AG04450 (cell line): ENCODE measurements around the gene SNCB. TPM values are rescaled to one million over a fixed set of nuclear protein-coding genes. Genes with fewer than 3 reads are reported as not detected.

Experiments
- CTCF ChIA-PET: fragments of 300-600, 350-600 bp; formaldehyde crosslinking; extraction: SDS; loops from one replicate; lab custom pipeline; 2022; ENCODE audit warnings: antibody characterized with exemption, inconsistent platforms; lab: Charles Lee
- POLR2A ChIA-PET: fragments of 350-600 bp; formaldehyde crosslinking; extraction: SDS; loops from one replicate; lab custom pipeline; 2021; ENCODE audit warnings: antibody characterized with exemption, inconsistent platforms; lab: Yijun Ruan, JAX
- DNase-seq: peaks from one replicate; pipeline ENCODE4 v3.0.0-alpha.2; 2011; ENCODE audit warnings: low read depth, low spot score
- H3K27ac ChIP-seq: one replicate; pipeline ENCODE4 v1.5.1; 2012; ENCODE audit warnings: low read depth, low read length, control low read depth
- H3K27me3 ChIP-seq: one replicate; pipeline ENCODE4 v1.6.0; 2012; ENCODE audit warnings: low read length; ENCODE audit not compliant: control insufficient read depth, insufficient read depth
- H3K4me3 ChIP-seq: 2 replicates; pipeline ENCODE4 v1.5.1; 2011; ENCODE audit warnings: mild to moderate bottlenecking, low read depth, low read length, control low read depth
- H3K9me3 ChIP-seq: 2 replicates; pipeline ENCODE4 v1.5.1; 2012; ENCODE audit warnings: low read length; ENCODE audit not compliant: control insufficient read depth, insufficient read depth
- polyA plus RNA-seq: library from polyadenylated mRNA; depleted of rRNA; stranded (reverse); fragments of >200 nt; gene quantifications from 2 replicates; pipeline ENCODE4 v1.2.3, GENCODE V29; 2011
- TF ChIP-seq, protein P1 (sequence below): IDR thresholded peaks from 2 replicates; pipeline ENCODE4 v1.5.1; 2011; ENCODE audit warnings: low read depth, low read length, control low read depth, inconsistent platforms

SNCB gene
- polyA plus RNA-seq, 1 experiment = 0.17 TPM

GRCh38 chr5:176632745-176633144, 2.4 kb upstream of the SNCB start:
- Histone ChIP-seq H3K27ac (no peak overlapping the region), H3K27me3 (peaks cover 70% of the 10 kb centered on the region), H3K4me3 (no peak overlapping the region), H3K9me3 (peaks cover 5% of the 10 kb centered on the region; the same call in 1 of the 2 replicates)
- ChIA-PET POLR2A (no interaction called here), CTCF (interaction anchor here (1.0 to 1.8 kb wide), 2 partner anchors 28 to 185 kb away, joined by 3 to 6 read pairs; no protein-coding TSS in a partner anchor)
- TF ChIP-seq, protein P1, sequence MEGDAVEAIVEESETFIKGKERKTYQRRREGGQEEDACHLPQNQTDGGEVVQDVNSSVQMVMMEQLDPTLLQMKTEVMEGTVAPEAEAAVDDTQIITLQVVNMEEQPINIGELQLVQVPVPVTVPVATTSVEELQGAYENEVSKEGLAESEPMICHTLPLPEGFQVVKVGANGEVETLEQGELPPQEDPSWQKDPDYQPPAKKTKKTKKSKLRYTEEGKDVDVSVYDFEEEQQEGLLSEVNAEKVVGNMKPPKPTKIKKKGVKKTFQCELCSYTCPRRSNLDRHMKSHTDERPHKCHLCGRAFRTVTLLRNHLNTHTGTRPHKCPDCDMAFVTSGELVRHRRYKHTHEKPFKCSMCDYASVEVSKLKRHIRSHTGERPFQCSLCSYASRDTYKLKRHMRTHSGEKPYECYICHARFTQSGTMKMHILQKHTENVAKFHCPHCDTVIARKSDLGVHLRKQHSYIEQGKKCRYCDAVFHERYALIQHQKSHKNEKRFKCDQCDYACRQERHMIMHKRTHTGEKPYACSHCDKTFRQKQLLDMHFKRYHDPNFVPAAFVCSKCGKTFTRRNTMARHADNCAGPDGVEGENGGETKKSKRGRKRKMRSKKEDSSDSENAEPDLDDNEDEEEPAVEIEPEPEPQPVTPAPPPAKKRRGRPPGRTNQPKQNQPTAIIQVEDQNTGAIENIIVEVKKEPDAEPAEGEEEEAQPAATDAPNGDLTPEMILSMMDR = no peak
- DNase-seq = no peak

DNA sequence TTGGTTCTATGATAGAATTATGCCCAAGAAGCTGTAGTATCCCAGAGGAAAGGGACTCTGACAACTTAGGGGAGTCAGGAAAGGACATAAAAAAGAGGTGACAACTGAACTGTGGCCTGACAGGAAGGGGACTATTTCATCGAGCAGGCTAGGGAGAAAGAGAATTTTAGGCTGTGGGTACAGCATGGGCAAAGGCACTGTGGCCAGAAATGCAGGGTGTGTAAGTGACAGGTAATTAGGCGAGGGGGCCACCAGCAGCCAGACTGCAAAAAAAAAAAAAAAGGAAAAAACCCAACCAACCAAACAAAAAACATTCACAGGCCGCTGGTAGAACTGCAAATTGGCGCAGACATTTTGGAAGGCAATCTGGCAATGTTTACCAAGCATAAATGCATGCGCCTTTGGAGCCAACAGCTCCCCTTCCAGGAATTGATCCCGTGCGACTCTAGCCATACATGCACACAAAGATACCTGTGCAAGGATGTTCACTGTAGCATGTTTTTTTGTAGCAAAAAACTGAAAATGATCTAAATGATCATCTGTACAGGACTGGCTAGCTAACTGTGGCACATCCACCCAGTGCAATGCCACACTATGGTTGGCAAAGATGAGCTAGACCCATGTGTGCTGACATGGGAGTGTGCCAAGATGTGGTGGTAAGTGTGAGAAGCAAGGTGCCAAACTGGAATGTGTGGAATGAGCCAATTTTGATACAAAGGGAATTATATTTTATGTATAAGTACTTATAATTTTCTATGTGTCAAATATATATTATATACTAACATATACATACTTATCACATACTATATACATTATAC, 1.3 kb upstream of the SNCB start:
- no peak overlapping the region for H3K27ac ChIP-seq
- no peak for DNase-seq
- H3K9me3 ChIP-seq = peaks cover 5% of the 10 kb centered on the region; the same call in 1 of the 2 replicates
- H3K4me3 ChIP-seq = no peak overlapping the region
- TF ChIP-seq, protein P1 = no peak
- POLR2A ChIA-PET = interaction anchor here (0.7 kb wide), 1 partner anchor 21 kb away, joined by 4 read pairs; no protein-coding TSS in a partner anchor
- CTCF ChIA-PET = interaction anchor here (0.9 to 1.9 kb wide), 3 partner anchors 30 to 59 kb away, joined by 4 to 10 read pairs (median 6); no protein-coding TSS in a partner anchor
- peaks cover 63% of the 10 kb centered on the region for H3K27me3 ChIP-seq

DNA sequence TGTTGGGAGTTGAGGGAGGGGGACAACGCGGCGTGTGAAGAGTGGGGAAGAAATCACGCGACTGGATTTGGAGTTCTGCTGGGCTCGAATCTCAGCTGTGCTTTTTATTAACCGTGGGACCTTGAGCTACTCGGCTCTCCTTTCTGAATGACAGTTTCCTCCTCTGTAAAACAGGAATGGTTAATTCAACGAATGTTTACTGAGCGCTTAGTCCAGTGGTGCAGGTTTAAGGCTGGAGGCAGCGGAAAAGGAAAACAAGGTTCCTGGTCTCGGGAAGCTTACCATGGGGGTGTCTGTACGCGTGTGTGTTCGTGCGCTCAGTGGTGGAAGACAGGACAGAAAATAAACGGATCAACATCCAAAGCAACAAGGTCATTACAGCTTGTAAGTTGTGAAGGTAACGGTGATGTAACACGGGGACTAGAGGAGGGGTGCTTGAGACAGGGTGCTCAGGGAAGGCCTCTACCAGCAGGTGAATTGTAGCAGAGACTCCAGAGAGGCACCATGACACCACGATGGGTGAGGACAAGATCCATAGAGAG, 418 bp upstream of the SNCB start:
- ChIA-PET CTCF (interaction anchor here (0.7 to 1.9 kb wide), 5 partner anchors 12 to 214 kb away, joined by 3 to 10 read pairs (median 5); partner anchors contain the start of genes CLTB and TSPAN17), POLR2A (interaction anchor here (0.6 to 1.7 kb wide), 4 partner anchors 9 to 95 kb away, joined by 3 to 9 read pairs (median 4); partner anchors contain the start of genes RNF44 and TSPAN17)
- Histone ChIP-seq H3K27me3 (peaks cover 68% of the 10 kb centered on the region), H3K4me3 (peak overlapping the region; percentile 56), H3K9me3 (peaks cover 5% of the 10 kb centered on the region; the same call in 1 of the 2 replicates), H3K27ac (no peak overlapping the region)
- no peak for DNase-seq
- TF ChIP-seq, protein P1 = no peak

- H3K27ac ChIP-seq = no peak overlapping the region
- H3K4me3 ChIP-seq = no peak overlapping the region
- no peaks in the 10 kb centered on the region for H3K9me3 ChIP-seq
- peaks cover 65% of the 10 kb centered on the region for H3K27me3 ChIP-seq
- TF ChIP-seq, protein P1 = no peak
- no peak for DNase-seq
- POLR2A ChIA-PET = interaction anchor here (1.7 kb wide), 1 partner anchor 18 kb away, joined by 9 read pairs; the partner anchor contains the start of gene TSPAN17
- CTCF ChIA-PET = interaction anchor here (1.9 kb wide), 1 partner anchor 31 kb away, joined by 6 read pairs; no protein-coding TSS in a partner anchor
These were observed 949 bp downstream of the SNCB start for GRCh38 chr5:176629317-176629852.
